HG02852 (cell line): ENCODE results near the gene MCF2L.

Experiments
- ATAC-seq: cut with Tn5 transposase; IDR thresholded peaks from one replicate; pipeline ENCODE4 v1.9.1; 2021; ENCODE audit warnings: mild to moderate bottlenecking, moderate library complexity; ENCODE audit not compliant: unreplicated experiment

The MCF2L gene

GRCh38 chr13:113014752-113015745 is 46.0 kb downstream of the MCF2L start:
- no peak for ATAC-seq

- no peak for ATAC-seq
Observed at GRCh38 chr13:113015826-113016525, 47.0 kb downstream of the MCF2L start.

- no peak for ATAC-seq
Observed at GRCh38 chr13:113016526-113017295, 47.7 kb downstream of the MCF2L start.

GRCh38 chr13:113017506-113018215 is 48.6 kb downstream of the MCF2L start:
- no peak for ATAC-seq

- ATAC-seq, result no peak
Observed at GRCh38 chr13:113018676-113019465, 49.9 kb downstream of the MCF2L start.

- ATAC-seq, result no peak
Observed at GRCh38 chr13:113020323-113021080, 51.5 kb downstream of the MCF2L start.

GRCh38 chr13:113021391-113021790 is 52.4 kb downstream of the MCF2L start:
- ATAC-seq, result no peak

GRCh38 chr13:113021811-113022210 is 52.8 kb downstream of the MCF2L start:
- no peak for ATAC-seq

GRCh38 chr13:113022391-113022744 is 53.4 kb downstream of the MCF2L start:
- no peak for ATAC-seq

- no peak for ATAC-seq
Observed at GRCh38 chr13:113022745-113023574, 53.9 kb downstream of the MCF2L start.

- no peak for ATAC-seq
Observed at GRCh38 chr13:113023694-113024430, 54.8 kb downstream of the MCF2L start.

GRCh38 chr13:113024466-113024865 is 55.5 kb downstream of the MCF2L start:
- ATAC-seq, result no peak

- no peak for ATAC-seq
Observed at GRCh38 chr13:113026391-113026910, 57.4 kb downstream of the MCF2L start.

GRCh38 chr13:113027095-113027494 is 58.1 kb downstream of the MCF2L start:
- ATAC-seq, result no peak

- ATAC-seq, result no peak
Observed at GRCh38 chr13:113027566-113027965, 58.6 kb downstream of the MCF2L start.

GRCh38 chr13:113028336-113029060 is 59.5 kb downstream of the MCF2L start:
- no peak for ATAC-seq

- ATAC-seq, result no peak
Observed at GRCh38 chr13:113029061-113029445, 60.0 kb downstream of the MCF2L start.
